NCI-H345 treated with DMSO at 0.1 percent for 48 hours (cell line): ENCODE measurements around the gene LPA.

Source experiments
- DNase-seq: peaks from one replicate; lab custom pipeline; 2025; ENCODE audit not compliant: unreplicated experiment; lab: John Stamatoyannopoulos, UW

The LPA gene

DNA sequence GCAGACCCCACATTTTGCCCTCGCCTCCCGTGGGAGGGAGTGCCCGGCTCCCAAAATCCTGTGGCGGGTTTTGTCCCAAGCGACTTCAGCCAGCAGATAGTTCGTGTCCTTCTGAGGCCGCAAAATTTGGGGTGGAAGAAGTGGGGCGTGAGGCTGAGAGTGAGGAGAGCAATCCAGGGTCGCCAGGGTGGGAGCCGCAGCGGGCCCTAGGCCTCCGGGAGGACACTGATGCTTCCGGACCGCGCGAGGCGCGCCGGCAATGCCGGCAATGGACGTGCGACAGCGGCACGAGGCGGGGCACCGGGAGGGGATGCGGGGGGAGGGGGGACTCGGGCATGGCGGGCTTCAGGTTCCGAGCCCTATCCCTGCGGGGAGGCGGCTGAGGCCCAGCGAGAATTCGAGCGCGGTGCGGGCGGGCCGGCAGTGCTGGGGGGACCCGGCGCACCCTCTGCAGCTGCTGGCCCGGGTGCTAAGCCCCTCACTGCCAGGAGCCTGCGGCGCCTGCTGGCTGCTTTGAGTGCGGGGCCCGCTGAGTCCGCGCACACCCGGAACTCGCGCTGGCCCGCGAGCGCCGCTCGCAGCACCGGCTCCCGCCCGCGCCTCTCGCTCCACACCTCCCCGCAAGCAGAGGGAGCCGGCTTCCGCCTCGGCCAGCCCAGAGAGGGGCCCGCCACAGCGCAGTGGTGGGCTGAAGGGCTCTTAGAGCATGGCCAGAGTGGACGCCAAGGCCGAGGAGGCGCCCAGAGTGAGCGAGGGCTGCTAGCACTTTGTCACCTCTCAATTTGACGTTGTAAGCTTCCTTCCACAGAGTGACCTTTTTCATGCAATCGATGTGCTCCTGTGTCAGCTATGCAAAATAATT, 143.8 kb downstream of the LPA start:
- DNase-seq: peak; percentile 29

DNA sequence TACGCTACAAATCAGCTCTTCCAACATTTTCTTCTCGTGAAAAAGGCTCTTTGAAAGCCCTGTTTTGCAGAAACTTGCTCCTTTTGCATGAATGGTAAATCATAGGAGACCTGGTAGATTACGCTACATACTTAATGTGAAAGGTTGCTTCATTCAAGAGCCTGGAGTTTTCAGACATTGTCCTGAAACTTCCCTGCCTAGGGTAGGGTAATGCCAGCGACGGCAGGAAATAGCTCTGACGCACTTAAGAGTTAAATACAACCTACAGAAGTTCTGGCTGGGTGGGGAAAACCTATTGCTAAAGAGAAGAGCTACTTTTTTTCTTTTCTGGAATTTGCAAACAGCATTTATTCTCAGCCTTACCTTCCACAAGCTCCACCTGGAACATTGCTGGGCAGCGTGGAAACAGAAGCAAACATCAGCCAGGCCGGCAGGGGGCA, 144.5 kb downstream of the LPA start:
- DNase-seq: no peak

DNA sequence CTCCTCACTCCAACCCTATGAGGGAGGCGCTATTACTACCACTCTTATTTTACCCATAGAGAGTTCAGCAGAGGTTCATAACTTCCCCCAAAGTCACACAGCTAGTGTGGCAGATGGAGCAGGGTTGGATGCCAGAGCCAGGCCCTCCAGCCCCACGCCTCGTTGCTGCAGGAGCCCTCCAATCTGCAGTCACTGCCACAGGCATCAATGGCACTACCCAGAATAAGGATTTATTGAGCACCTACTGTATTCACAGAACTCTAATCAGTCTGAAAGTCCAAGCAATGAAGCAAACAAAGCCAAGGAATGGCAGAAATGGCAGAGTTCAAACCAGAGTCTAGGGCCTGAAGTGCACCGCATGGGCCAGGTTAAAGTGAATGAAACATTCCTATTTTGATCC, 144.9 kb downstream of the LPA start:
- DNase-seq: no peak

DNA sequence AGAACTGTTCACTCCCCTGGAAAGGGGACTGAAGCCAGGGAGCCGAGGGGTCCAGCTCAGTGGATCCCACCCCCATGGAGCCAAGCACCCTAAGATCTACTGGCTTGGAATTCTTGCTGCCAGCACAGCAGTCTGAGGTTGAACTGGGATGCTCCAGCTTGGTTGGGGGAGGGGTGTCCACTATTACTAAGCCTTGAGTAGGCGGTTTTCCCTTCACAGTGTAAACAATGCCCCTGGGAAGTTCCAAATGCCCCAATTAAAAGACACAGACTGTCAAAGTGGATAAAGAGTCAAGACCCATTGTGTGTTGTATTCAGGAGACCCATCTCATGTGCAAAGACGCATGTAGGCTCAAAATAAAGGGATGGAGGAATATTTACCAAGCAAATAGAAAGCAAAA, 150.2 kb downstream of the LPA start:
- no peak for DNase-seq

DNA sequence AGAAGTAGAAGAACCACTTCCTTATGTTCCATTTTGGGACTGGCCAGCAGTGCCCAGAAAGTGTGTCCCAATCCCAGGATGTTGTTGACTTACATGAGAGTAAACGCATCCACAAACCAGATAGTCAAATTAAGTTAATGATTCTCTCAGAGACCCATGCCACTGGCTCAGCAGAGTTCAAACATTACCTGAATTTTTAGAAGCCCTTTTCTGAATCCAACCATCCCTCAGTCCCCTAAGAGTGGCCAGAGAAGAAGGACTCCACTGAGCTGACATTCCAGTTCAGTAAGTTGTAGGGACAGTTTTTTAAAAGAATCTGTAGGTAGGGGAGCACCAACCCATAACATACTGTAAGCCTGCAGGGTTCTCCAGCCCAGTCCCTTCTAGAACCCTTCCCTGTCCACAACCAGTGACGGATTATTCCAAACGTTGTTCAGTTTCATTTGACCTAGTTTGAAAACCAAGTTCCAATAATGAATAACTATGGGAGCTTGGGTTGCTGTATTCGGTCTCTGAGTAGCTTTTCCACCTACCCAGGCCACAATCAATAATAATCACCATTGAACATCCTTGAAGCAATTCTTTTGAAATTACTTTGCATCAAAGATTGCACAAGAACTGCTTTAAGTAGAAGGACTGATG, 153.0 kb downstream of the LPA start:
- no peak for DNase-seq

DNA sequence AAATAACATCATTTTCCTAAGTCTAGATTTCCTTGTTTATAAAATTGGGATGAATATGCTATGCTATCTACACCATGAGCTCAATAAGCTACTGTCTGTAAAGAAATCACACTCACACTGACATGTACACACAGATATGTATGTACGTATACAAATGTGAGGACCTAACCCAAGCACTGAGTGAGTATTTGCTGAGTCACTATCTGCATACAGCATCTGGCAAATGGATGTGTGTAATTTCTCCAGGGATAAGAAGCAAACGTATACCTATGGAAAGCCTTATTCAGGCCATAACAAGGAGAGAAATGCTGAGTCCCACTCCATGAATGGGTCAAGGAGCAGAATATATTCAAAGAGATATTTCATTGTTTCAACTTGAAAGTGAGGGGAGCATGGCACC, 153.9 kb downstream of the LPA start:
- DNase-seq: no peak

DNA sequence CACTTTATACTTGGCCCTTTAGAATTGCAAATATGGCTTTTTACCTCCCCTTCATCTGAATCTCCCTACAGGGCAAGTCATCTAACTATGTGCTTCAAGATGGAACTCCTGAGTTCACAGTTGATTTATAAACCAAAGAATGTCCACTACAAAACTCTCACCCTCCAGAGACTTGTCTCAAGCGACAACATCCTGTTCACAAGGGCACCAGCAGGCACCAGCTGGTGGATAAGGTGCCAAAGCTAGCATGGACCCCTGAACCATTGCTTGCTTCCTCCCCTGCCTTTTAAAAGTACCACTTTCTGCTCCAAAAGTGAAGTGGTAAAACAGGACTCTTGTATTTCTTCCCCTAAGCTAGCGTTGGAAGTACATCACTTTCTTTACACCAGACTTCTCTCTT, 154.5 kb downstream of the LPA start:
- DNase-seq: no peak

DNA sequence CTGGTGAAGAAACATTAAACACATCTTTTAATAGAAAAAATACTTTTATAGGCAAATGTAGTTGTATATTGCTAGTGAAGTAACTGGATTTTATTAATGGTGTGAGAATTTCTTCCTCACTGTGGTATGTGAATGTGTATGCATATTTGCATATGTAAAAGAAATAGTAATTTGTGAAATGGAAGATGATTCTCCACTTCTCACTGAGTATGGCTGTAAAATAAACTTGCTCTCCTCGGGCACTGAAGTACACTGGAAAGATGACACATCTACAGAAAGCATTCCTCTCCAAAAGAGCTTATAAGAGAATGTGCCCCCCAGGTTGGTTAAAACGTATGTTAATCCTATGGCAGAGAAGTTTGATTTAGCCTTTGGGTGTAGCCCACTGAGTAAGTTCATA, 155.5 kb downstream of the LPA start:
- no peak for DNase-seq

DNA sequence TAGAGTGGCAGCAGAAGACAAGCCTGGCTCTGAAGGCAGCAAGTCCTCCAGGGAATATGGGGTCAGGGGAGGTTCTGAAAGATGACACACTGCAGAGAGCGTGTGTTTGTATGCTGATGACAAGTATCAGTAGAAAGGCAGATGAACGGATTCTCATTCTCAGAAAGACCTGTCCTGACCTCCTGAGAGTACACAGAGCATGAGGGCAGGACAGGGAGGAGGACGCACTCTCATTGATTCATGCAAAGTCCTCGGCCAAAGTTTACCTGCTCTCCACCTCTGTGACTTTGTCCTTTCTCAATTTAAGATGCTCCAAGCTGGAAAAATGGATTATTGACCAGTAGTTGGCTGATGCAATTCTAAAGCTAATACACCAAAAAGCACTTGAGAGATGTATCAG, 156.7 kb downstream of the LPA start:
- no peak for DNase-seq

DNA sequence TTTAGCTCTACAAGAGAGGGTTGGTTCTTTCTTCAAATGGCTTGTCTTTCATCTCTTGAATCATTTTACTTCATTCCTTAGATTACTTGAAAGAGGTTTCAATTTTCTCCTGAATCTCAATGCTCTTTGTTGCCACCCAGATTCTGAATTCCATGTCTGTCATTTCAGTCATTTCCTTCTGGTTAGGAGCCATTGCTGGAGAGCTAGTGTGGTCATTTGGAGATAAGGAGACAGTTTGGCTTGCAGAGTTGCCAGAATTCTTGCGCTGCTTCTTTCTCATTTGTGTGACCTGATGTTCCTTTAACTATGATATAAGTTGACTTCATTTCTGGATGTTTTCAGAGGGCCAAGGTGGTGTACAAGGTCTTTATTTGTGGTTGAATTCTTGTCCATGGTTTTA, 158.1 kb downstream of the LPA start:
- DNase-seq: no peak

DNA sequence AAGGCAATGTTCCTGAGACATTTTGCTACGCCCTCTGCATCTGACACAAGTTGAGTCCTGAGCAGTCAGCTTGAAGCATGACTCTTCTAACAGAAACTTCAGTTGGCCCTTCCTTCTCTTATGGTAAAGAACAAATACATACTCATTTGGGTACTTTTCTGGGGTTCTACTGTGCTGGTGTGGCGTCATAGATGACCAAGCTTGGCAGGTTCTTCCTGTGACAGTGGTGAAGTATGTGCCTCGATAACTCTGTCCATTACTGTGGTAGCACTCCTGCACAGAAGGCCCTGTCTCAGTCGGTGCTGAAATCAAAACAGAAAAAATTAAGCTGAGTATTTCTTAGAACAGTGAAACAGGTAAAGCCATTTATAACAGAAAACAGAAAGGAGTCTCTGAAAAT, 163.4 kb downstream of the LPA start:
- DNase-seq: no peak

DNA sequence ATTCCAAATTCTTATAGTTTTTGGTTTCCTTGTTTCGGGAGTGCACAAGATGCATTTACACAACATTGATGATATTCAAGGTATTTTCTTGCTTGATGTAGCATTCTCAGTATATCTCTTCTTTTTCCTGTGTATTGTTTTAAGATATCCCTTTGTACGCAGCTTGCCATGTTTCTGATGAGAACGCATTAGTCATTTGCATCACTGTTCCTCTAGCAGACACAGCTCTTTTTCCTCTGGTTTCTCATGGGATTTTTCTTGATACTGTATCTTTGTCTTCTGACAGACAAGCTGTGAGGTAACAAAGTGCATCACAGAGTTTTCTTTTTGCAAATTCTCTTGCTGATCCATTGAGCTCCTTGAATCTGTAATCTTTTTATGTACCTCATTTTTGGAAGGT, 169.5 kb downstream of the LPA start:
- no peak for DNase-seq

DNA sequence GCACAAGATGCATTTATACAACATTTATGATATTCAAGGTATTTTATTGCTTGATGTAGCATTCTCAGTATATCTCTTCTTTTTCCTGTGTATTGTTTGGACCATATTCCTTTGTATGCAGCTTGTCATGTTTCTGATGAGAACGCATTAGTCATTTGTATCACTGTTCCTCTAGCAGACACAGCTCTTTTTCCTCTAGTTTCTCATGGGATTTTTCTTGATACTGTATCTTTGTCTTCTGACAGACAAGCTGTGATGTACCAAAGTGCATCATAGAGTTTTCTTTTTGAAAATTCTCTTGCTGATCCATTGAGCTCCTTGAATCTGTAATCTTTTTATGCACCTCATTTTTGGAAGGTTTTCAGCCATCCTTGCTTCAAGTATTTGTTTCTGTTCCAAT, 175.0 kb downstream of the LPA start:
- DNase-seq: no peak

DNA sequence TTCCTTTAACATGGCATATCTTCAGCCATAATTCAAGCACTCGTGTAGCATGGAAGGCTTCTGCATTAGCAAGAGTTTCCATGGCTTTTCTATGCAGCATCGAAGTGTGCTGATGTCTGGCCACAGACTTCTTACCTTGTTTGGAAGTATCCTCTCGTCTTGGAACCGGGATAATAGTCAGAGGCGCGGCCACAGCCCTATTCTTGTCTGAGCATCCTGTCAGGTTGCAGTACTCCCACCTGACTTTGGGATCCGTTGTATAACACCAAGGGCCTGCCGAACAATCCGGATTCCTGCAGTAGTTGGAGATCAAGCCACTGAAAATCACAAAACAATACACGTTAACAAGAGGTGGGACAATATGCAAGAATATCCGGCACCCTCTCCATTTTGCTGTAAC, 177.0 kb downstream of the LPA start:
- DNase-seq: no peak
